Tibial nerve (tissue), 3 donors: Measurements from ENCODE around the gene XCR1.

Source experiments
- POLR2A ChIP-seq, 2 donors: fragments of 450-650 bp; IDR thresholded peaks; one replicate each; pipeline ENCODE4 v1.6.1; 2017; ENCODE audit warnings: antibody characterized with exemption in 2 of 2, mild to moderate bottlenecking in 2 of 2, moderate library complexity in 2 of 2
- TF ChIP-seq, protein P1 (sequence below), 5 experiments: fragments of 200-600 bp in 3 of 5; fragments of 450-650 bp in 2 of 5; sonication (generic) in 3 of 5; IDR thresholded peaks; one replicate each; pipeline ENCODE4 v1.5.1; 2016 to 2019; ENCODE audit warnings: antibody characterized with exemption in 5 of 5, mild to moderate bottlenecking in 3 of 5, moderate library complexity in 2 of 5

DNA sequence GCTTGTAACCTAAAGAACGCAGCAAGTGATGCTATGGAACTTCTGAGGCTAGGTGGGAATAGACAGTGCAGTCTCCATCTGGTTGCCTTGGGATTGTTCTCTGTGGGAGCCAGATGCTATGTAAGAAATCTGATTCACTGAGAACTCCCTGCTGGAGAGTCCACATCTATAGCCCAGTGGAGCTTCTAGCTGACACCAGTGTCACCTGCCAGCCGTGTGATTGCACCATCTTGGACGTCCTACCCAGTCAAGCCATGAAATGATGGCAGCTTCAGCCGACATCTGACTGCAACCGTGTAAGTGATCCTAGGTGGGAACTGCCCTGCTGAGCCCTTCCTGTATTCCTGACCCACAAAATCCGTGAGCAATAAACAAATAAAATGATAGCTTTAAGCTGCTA, 19.2 kb downstream of the XCR1 start:
- TF ChIP-seq, protein P1, sequence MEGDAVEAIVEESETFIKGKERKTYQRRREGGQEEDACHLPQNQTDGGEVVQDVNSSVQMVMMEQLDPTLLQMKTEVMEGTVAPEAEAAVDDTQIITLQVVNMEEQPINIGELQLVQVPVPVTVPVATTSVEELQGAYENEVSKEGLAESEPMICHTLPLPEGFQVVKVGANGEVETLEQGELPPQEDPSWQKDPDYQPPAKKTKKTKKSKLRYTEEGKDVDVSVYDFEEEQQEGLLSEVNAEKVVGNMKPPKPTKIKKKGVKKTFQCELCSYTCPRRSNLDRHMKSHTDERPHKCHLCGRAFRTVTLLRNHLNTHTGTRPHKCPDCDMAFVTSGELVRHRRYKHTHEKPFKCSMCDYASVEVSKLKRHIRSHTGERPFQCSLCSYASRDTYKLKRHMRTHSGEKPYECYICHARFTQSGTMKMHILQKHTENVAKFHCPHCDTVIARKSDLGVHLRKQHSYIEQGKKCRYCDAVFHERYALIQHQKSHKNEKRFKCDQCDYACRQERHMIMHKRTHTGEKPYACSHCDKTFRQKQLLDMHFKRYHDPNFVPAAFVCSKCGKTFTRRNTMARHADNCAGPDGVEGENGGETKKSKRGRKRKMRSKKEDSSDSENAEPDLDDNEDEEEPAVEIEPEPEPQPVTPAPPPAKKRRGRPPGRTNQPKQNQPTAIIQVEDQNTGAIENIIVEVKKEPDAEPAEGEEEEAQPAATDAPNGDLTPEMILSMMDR (IDR thresholded peaks at IDR 0.05) = no peak
- TF ChIP-seq POLR2A (IDR thresholded peaks at IDR 0.05) = no peak
